Epithelial cell of esophagus (primary cell): ENCODE results near the gene CEACAM7.
"Not testable (repeated sequence)": the region's sequence is repeated elsewhere in the genome, so short reads cannot be mapped to it uniquely, and the experiment has no call there.

Experiments used
- DNase-seq: peaks from one replicate; pipeline ENCODE4 v3.0.0; 2010; ENCODE audit warnings: low read depth
- H3K4me3 ChIP-seq: 2 replicates; pipeline ENCODE4 v1.5.1; 2011; ENCODE audit warnings: mild to moderate bottlenecking, low read length, control low read depth
- CTCF ChIP-seq: IDR thresholded peaks from 2 replicates; pipeline ENCODE4 v1.5.1; 2011; ENCODE audit warnings: low read depth, mild to moderate bottlenecking, low read length, control low read depth, inconsistent platforms; ENCODE audit not compliant: insufficient read depth; ENCODE audit errors: missing control alignments

Gene CEACAM7

GRCh38 chr19:41714598-41714997 is 26.5 kb upstream of the CEACAM7 start:
- DNase-seq, result no peak
- no peak for TF ChIP-seq CTCF
- no peak overlapping the region for H3K4me3 ChIP-seq

GRCh38 chr19:41711376-41712261 is 23.5 kb upstream of the CEACAM7 start:
- no peak for DNase-seq
- no peak for TF ChIP-seq CTCF
- H3K4me3 ChIP-seq, result no peak overlapping the region

- DNase-seq, result no peak
- TF ChIP-seq CTCF, result no peak
- no peak overlapping the region for H3K4me3 ChIP-seq
Measured at GRCh38 chr19:41709951-41710645, 22.0 kb upstream of the CEACAM7 start.

GRCh38 chr19:41709516-41709915 is 21.4 kb upstream of the CEACAM7 start:
- H3K4me3 ChIP-seq, DNase-seq: not testable (repeated sequence)

- TF ChIP-seq CTCF, result no peak
Measured at GRCh38 chr19:41708481-41708880, 20.4 kb upstream of the CEACAM7 start, which contains the start of gene CEACAM5. Gene CEACAM5, plus strand, starts transcription at chr19:41708626. Its CDS starts 106 bp downstream, at chr19:41708732.

GRCh38 chr19:41707871-41708371 is 19.9 kb upstream of the CEACAM7 start:
- no peak for DNase-seq
- H3K4me3 ChIP-seq, result no peak overlapping the region
- TF ChIP-seq CTCF, result no peak

More at GRCh38 chr19:41708481-41708880, 20.4 kb upstream of the CEACAM7 start, which contains the start of gene CEACAM5:
- H3K4me3 ChIP-seq, result no peak within 1 kb of the TSS
- no peak for DNase-seq

- DNase-seq, result no peak
- H3K4me3 ChIP-seq, result no peak overlapping the region
- TF ChIP-seq CTCF, result no peak
Measured at GRCh38 chr19:41707502-41707812, 19.4 kb upstream of the CEACAM7 start.
